Parathyroid adenoma (tissue), 2 donors: ENCODE data around the gene VCAM1.

Source experiments
- H2AFZ ChIP-seq: fragments of 300-600 bp; sonication (generic); one replicate; pipeline ENCODE4 v1.7.0; 2017; ENCODE audit warnings: antibody characterized with exemption, mild to moderate bottlenecking
- H3K27ac ChIP-seq: fragments of 300-600 bp; sonication (generic); one replicate; pipeline ENCODE4 v1.7.0; 2017
- H3K27me3 ChIP-seq: fragments of 300-600 bp; sonication (generic); one replicate; pipeline ENCODE4 v1.7.0; 2017; ENCODE audit warnings: low read length; ENCODE audit not compliant: control insufficient read depth, insufficient read depth
- H3K36me3 ChIP-seq: fragments of 300-600 bp; sonication (generic); one replicate; pipeline ENCODE4 v1.7.0; 2017; ENCODE audit warnings: low read length; ENCODE audit not compliant: control insufficient read depth, insufficient read depth
- H3K4me1 ChIP-seq: fragments of 300-600 bp; sonication (generic); one replicate; pipeline ENCODE4 v1.7.0; 2017; ENCODE audit warnings: control low read depth
- H3K4me2 ChIP-seq: fragments of 300-600 bp; sonication (generic); one replicate; pipeline ENCODE4 v1.7.0; 2017; ENCODE audit warnings: low read length
- H3K4me3 ChIP-seq: fragments of 300-600 bp; sonication (generic); one replicate; pipeline ENCODE4 v1.7.0; 2017; ENCODE audit warnings: low read depth, low read length
- H3K79me2 ChIP-seq: fragments of 300-600 bp; sonication (generic); one replicate; pipeline ENCODE4 v1.7.0; 2017; ENCODE audit warnings: control low read depth
- H3K9ac ChIP-seq: fragments of 300-600 bp; sonication (generic); one replicate; pipeline ENCODE4 v1.7.0; 2017; ENCODE audit warnings: mild to moderate bottlenecking
- H3K9me3 ChIP-seq: fragments of 300-600 bp; sonication (generic); one replicate; pipeline ENCODE4 v1.7.0; 2017; ENCODE audit warnings: low read length; ENCODE audit not compliant: control insufficient read depth
- TF ChIP-seq, protein P1 (sequence below): fragments of 300-600 bp; sonication (generic); IDR thresholded peaks from one replicate; pipeline ENCODE4 v1.7.0; 2017; ENCODE audit warnings: antibody characterized with exemption, mild to moderate bottlenecking
- donor health status: primary hyperparathyroidism.

VCAM1 gene

DNA sequence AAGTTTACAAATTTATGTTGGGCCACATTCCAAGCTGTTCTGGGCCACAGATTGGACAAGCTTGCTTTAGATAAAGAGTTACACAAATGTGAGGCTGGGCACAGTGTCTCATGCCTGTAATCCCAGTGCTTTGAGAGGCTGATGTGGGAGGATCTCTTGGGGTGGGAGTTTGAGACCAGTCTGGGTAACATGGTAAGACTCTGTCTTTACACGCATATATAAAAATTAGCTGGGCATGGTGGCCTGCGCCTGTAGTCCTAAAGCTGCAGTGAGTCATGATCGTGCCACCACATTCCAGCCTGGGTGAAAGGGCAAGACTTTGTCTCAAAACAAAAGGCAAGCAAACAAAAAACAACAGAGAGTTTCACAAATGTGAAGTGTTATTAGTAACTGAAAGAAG is 5.9 kb upstream of the VCAM1 start:
- no peaks in the 10 kb centered on the region for H3K79me2 ChIP-seq
- no peak overlapping the region for H2AFZ ChIP-seq
- no peaks in the 10 kb centered on the region for H3K9me3 ChIP-seq
- no peaks in the 10 kb centered on the region for H3K36me3 ChIP-seq
- H3K27ac ChIP-seq: no peak overlapping the region
- no peak overlapping the region for H3K4me3 ChIP-seq
- H3K4me1 ChIP-seq: no peaks in the 10 kb centered on the region
- TF ChIP-seq, protein P1, sequence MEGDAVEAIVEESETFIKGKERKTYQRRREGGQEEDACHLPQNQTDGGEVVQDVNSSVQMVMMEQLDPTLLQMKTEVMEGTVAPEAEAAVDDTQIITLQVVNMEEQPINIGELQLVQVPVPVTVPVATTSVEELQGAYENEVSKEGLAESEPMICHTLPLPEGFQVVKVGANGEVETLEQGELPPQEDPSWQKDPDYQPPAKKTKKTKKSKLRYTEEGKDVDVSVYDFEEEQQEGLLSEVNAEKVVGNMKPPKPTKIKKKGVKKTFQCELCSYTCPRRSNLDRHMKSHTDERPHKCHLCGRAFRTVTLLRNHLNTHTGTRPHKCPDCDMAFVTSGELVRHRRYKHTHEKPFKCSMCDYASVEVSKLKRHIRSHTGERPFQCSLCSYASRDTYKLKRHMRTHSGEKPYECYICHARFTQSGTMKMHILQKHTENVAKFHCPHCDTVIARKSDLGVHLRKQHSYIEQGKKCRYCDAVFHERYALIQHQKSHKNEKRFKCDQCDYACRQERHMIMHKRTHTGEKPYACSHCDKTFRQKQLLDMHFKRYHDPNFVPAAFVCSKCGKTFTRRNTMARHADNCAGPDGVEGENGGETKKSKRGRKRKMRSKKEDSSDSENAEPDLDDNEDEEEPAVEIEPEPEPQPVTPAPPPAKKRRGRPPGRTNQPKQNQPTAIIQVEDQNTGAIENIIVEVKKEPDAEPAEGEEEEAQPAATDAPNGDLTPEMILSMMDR: no peak
- no peaks in the 10 kb centered on the region for H3K27me3 ChIP-seq
- no peak overlapping the region for H3K9ac ChIP-seq
- H3K4me2 ChIP-seq: no peak overlapping the region

DNA sequence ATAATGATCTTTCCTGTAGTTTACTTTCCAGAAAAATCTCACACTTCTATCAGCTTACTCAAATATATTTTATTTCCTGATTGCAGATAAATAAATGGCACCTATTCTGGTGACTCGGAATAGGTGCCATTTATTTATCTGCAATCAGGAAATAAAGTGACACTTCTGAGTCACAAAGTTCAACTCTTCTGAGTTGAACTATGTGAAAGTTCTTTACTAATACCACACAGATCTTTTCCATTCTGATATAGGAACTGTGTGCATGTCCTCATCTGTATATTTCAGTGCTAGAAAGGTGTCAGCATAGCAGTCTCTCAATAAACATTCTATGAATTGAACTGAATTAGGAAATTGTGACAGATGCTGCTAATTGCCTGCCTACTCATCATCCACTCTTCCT is 4.9 kb upstream of the VCAM1 start:
- Histone ChIP-seq H3K4me2 (no peak overlapping the region), H3K79me2 (no peaks in the 10 kb centered on the region), H3K27me3 (no peaks in the 10 kb centered on the region), H3K27ac (no peak overlapping the region), H3K4me1 (no peaks in the 10 kb centered on the region), H3K9me3 (no peaks in the 10 kb centered on the region), H2AFZ (no peak overlapping the region), H3K4me3 (no peak overlapping the region), H3K9ac (no peak overlapping the region), H3K36me3 (no peaks in the 10 kb centered on the region)
- TF ChIP-seq, protein P1: no peak

DNA sequence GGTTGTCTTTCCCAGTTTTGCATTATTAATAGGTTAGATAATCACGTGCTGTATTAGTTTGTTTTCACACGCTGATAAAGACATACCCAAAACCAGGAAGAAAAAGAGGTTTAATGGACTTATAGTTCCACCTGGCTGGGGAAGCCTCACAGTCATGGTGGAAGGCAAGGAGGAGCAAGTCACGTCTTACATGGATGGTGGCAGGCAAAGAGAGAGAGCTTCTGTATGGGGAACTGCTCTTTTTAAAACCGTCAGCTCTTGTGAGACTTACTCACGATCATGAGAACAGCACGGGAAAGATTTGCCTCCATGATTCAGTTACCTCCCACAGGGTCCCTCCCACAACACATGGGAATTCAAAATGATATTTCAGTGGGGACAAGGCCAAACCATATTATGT is 2.3 kb upstream of the VCAM1 start:
- H3K9ac ChIP-seq: no peak overlapping the region
- no peak overlapping the region for H3K4me2 ChIP-seq
- no peaks in the 10 kb centered on the region for H3K9me3 ChIP-seq
- no peaks in the 10 kb centered on the region for H3K36me3 ChIP-seq
- H3K27me3 ChIP-seq: no peaks in the 10 kb centered on the region
- no peaks in the 10 kb centered on the region for H3K79me2 ChIP-seq
- TF ChIP-seq, protein P1: no peak
- no peak overlapping the region for H3K4me3 ChIP-seq
- H3K4me1 ChIP-seq: no peaks in the 10 kb centered on the region
- H3K27ac ChIP-seq: no peak overlapping the region
- no peak overlapping the region for H2AFZ ChIP-seq

DNA sequence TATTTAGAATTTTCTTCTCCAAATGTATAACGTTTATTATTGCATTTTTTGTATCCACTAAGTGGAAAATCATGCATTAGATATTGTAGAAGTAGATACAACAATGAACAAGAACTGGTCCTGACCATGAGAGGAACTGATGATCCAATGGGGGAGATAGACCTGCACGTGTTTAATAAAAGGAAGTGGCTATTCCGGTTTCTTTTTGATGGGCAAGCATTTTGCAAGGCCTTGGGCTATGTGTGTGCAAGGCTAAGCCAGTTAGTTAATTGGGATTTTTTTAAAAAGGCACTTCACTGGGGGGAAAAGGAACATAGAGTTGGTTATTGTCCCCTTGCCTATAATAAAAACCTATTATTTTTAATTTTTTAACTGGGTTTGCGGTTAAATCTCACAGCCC is 961 bp upstream of the VCAM1 start:
- Histone ChIP-seq H3K36me3 (no peaks in the 10 kb centered on the region), H3K79me2 (no peaks in the 10 kb centered on the region), H3K9ac (no peak overlapping the region), H2AFZ (no peak overlapping the region), H3K27me3 (no peaks in the 10 kb centered on the region), H3K4me3 (no peak overlapping the region), H3K9me3 (no peaks in the 10 kb centered on the region), H3K4me1 (no peaks in the 10 kb centered on the region), H3K27ac (no peak overlapping the region), H3K4me2 (no peak overlapping the region)
- TF ChIP-seq, protein P1: no peak

DNA sequence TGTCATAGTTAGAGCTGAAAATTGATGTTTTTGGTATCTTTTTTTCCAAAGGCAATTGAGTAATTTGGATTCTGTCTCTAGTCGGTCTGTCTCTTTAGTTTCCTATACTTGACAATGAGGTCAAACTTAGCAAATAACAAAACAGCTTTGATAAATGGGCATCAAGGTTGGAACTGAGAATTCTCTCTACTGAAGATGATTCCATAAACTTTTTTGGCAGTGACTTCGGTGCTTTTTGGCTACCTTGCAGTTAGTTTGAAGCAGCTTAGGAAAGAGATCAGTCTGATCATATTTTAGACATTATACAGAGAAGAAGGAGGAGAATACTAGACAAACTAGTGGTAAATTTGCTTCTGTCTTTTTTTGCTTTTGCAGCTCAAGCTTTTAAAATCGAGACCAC is 559 bp downstream of the VCAM1 start:
- no peak overlapping the region for H3K9ac ChIP-seq

More for the DNA sequence above, 559 bp downstream of the VCAM1 start:
- Histone ChIP-seq H3K79me2 (no peaks in the 10 kb centered on the region), H3K36me3 (no peaks in the 10 kb centered on the region), H3K4me1 (no peaks in the 10 kb centered on the region), H3K27ac (peak overlapping the region; percentile 52), H3K4me2 (no peak overlapping the region), H3K27me3 (no peaks in the 10 kb centered on the region), H3K9me3 (no peaks in the 10 kb centered on the region), H2AFZ (peak overlapping the region; percentile 2), H3K4me3 (no peak overlapping the region)
- TF ChIP-seq, protein P1: no peak
